H1 (cell line): ENCODE data around the gene RPS27. TPM values are rescaled to one million over a fixed set of nuclear protein-coding genes. Genes with fewer than 3 reads are reported as not detected.

Experiments used
- CTCF ChIA-PET: fragments of 300-600 bp; sonication (Branson Sonifier 250); formaldehyde crosslinking; loops from one replicate; lab custom pipeline; 2021; ENCODE audit not compliant: partially characterized antibody; lab: Charles Lee
- POLR2A ChIA-PET: fragments of 300-600 bp; sonication (Branson Sonifier 250); formaldehyde crosslinking; loops from one replicate; lab custom pipeline; 2021; ENCODE audit warnings: inconsistent platforms; ENCODE audit not compliant: partially characterized antibody; lab: Charles Lee
- DNase-seq, 2 experiments: peaks; one replicate each; pipeline versions ENCODE4 v3.0.0 to v3.0.0-alpha.2; 2010 to 2022; ENCODE audit warnings: low spot score in 2 of 2, low read depth in 1 of 2, mixed read lengths in 1 of 2
- FAIRE-seq: peaks from 2 replicates; lab custom pipeline; 2011; peaks lifted over from hg19 to GRCh38; lab: Jason Lieb, UNC
- H2AFZ ChIP-seq: 2 replicates; pipeline ENCODE4 v1.8.1; 2012; ENCODE audit warnings: low read length, inconsistent platforms
- H2AK5ac ChIP-seq: 2 replicates; pipeline ENCODE4 v1.6.1; 2013; ENCODE audit warnings: low read depth, low read length
- H2BK120ac ChIP-seq: replicated peaks from 2 replicates; pipeline ENCODE3; 2013; ENCODE audit warnings: low read depth, low read length, inconsistent platforms
- H2BK12ac ChIP-seq: 2 replicates; pipeline ENCODE4 v1.6.1; 2013; ENCODE audit warnings: low read depth, low read length
- H2BK15ac ChIP-seq: 2 replicates; pipeline ENCODE4 v1.6.1; 2013; ENCODE audit warnings: low read length
- H2BK20ac ChIP-seq: 2 replicates; pipeline ENCODE4 v1.6.1; 2013; ENCODE audit warnings: low read length
- H2BK5ac ChIP-seq: 2 replicates; pipeline ENCODE4 v1.6.1; 2013; ENCODE audit warnings: low read depth, low read length
- H3K14ac ChIP-seq: 2 replicates; pipeline ENCODE4 v1.6.1; 2013; ENCODE audit warnings: inconsistent platforms; ENCODE audit not compliant: insufficient read length
- H3K18ac ChIP-seq: 2 replicates; pipeline ENCODE4 v1.6.1; 2013; ENCODE audit warnings: low read length; ENCODE audit errors: extremely low read depth
- H3K23ac ChIP-seq: 2 replicates; pipeline ENCODE4 v1.6.1; 2013; ENCODE audit warnings: inconsistent platforms; ENCODE audit not compliant: insufficient read length
- H3K23me2 ChIP-seq: 2 replicates; pipeline ENCODE4 v1.6.1; 2013; ENCODE audit warnings: low read depth, low read length
- H3K27ac ChIP-seq: 2 replicates; pipeline ENCODE4 v1.6.1; 2011; ENCODE audit warnings: low read depth, low read length, inconsistent platforms
- H3K27me3 ChIP-seq, 4 experiments: replicated peaks in 1 of 4; 1 replicate in 1 of 4; 2 replicates in 3 of 4; pipeline versions ENCODE4 v1.6.1 to v1.8.1; 2011 to 2013; ENCODE audit warnings: low read length in 3 of 4, mild to moderate bottlenecking in 3 of 4, inconsistent platforms in 2 of 4, mixed read lengths in 2 of 4, moderate library complexity in 1 of 4; ENCODE audit not compliant: control insufficient read depth in 3 of 4, insufficient read depth in 3 of 4; ENCODE audit errors: extremely low read depth in 1 of 4
- H3K36me3 ChIP-seq, 4 experiments: 2 replicates each; pipeline versions ENCODE4 v1.6.1 to v1.8.1; 2011 to 2013; ENCODE audit warnings: mild to moderate bottlenecking in 4 of 4, low read length in 3 of 4, moderate library complexity in 2 of 4, control low read depth in 1 of 4, inconsistent platforms in 1 of 4; ENCODE audit not compliant: insufficient read depth in 4 of 4, control insufficient read depth in 2 of 4
- H3K4ac ChIP-seq: replicated peaks from 2 replicates; pipeline ENCODE3; 2013; ENCODE audit warnings: low read length, low read depth, mixed read lengths, inconsistent platforms; ENCODE audit not compliant: insufficient read length
- H3K4me1 ChIP-seq, 4 experiments: replicated peaks in 1 of 4; 1 replicate in 1 of 4; 2 replicates in 3 of 4; pipeline versions ENCODE4 v1.6.1 to v1.8.1; 2011 to 2013; ENCODE audit warnings: low read length in 3 of 4, inconsistent platforms in 2 of 4, mixed read lengths in 1 of 4; ENCODE audit not compliant: insufficient read depth in 4 of 4, control insufficient read depth in 3 of 4
- H3K4me2 ChIP-seq, 2 experiments: 2 replicates each; pipeline versions ENCODE4 v1.6.1 to v1.8.1; 2011 to 2013; ENCODE audit warnings: low read depth in 2 of 2, low read length in 2 of 2, control low read depth in 1 of 2, inconsistent platforms in 1 of 2, mild to moderate bottlenecking in 1 of 2; ENCODE audit not compliant: insufficient read depth in 1 of 2
- H3K4me3 ChIP-seq, 4 experiments: fragments of 200-600, 300-600 bp in 1 of 4; sonication (generic), shearing (Covaris generic), sonication (Bioruptor Twin) in 1 of 4; 2 replicates each; pipeline versions ENCODE4 v1.5.1 to v1.8.1; 2011 to 2016; ENCODE audit warnings: low read length in 4 of 4, low read depth in 3 of 4, control low read depth in 2 of 4, inconsistent platforms in 2 of 4, mild to moderate bottlenecking in 2 of 4, mixed read lengths in 1 of 4, moderate library complexity in 1 of 4; ENCODE audit not compliant: insufficient read depth in 2 of 4; ENCODE audit errors: extremely low read depth in 1 of 4
- H3K56ac ChIP-seq: replicated peaks from 2 replicates; pipeline ENCODE3; 2013; ENCODE audit warnings: low read depth, mild to moderate bottlenecking, mixed read lengths, low read length, inconsistent platforms; ENCODE audit not compliant: insufficient read length
- H3K79me1 ChIP-seq: 2 replicates; pipeline ENCODE4 v1.6.1; 2013; ENCODE audit warnings: low read depth, low read length, control low read depth
- H3K79me2 ChIP-seq, 2 experiments: 2 replicates each; pipeline versions ENCODE4 v1.6.1 to v1.8.1; 2012 to 2013; ENCODE audit warnings: low read length in 2 of 2, mild to moderate bottlenecking in 2 of 2, inconsistent platforms in 1 of 2; ENCODE audit not compliant: insufficient read depth in 2 of 2, control insufficient read depth in 1 of 2
- H3K9ac ChIP-seq, 4 experiments: replicated peaks in 1 of 4; 1 replicate in 1 of 4; 2 replicates in 3 of 4; pipeline versions ENCODE4 v1.6.1 to v1.8.1; 2011 to 2013; ENCODE audit warnings: low read depth in 3 of 4, low read length in 3 of 4, control low read depth in 2 of 4, mild to moderate bottlenecking in 2 of 4, moderate library complexity in 2 of 4, inconsistent platforms in 1 of 4; ENCODE audit errors: extremely low read depth in 1 of 4
- H3K9me3 ChIP-seq, 2 experiments: 2 replicates each; pipeline versions ENCODE4 v1.6.1 to v1.8.1; 2012 to 2013; ENCODE audit warnings: mild to moderate bottlenecking in 2 of 2, moderate library complexity in 2 of 2, control low read depth in 1 of 2, inconsistent platforms in 1 of 2, low read depth in 1 of 2, low read length in 1 of 2, mixed read lengths in 1 of 2; ENCODE audit not compliant: insufficient read depth in 2 of 2
- H4K20me1 ChIP-seq, 2 experiments: replicated peaks in 1 of 2; 2 replicates each; pipeline versions ENCODE3 to v1.8.1; 2011 to 2013; ENCODE audit warnings: inconsistent platforms in 2 of 2, low read length in 2 of 2, mild to moderate bottlenecking in 1 of 2; ENCODE audit not compliant: insufficient read depth in 2 of 2, control insufficient read depth in 1 of 2
- H4K5ac ChIP-seq: 2 replicates; pipeline ENCODE4 v1.6.1; 2013; ENCODE audit warnings: low read length, low read depth, mixed read lengths, inconsistent platforms; ENCODE audit not compliant: insufficient read length
- H4K8ac ChIP-seq: 2 replicates; pipeline ENCODE4 v1.8.0; 2013; ENCODE audit warnings: mild to moderate bottlenecking, moderate library complexity, low read length, inconsistent platforms; ENCODE audit not compliant: insufficient read depth; ENCODE audit errors: extremely low read depth
- H4K91ac ChIP-seq: replicated peaks from 2 replicates; pipeline ENCODE3; 2013; ENCODE audit warnings: low read length, mixed read lengths, inconsistent platforms; ENCODE audit not compliant: insufficient read length
- BCL11A ChIP-seq, 2 experiments: IDR thresholded peaks; one replicate each; pipeline ENCODE4 v1.6.1; 2011; ENCODE audit warnings: low read depth in 2 of 2, low read length in 2 of 2, mild to moderate bottlenecking in 2 of 2
- BRCA1 ChIP-seq: IDR thresholded peaks from 2 replicates; pipeline ENCODE4 v1.6.1; 2012; ENCODE audit warnings: low read depth, low read length, improper control_type of control experiment
- EP300 ChIP-seq, 2 experiments: IDR thresholded peaks; 1 replicate in 1 of 2; 2 replicates in 1 of 2; pipeline ENCODE4 v1.6.1; 2011 to 2012; ENCODE audit warnings: low read depth in 2 of 2, low read length in 2 of 2, mild to moderate bottlenecking in 2 of 2, borderline replicate concordance in 1 of 2, inconsistent platforms in 1 of 2, moderate library complexity in 1 of 2
- JUND ChIP-seq: IDR thresholded peaks from 2 replicates; pipeline ENCODE4 v1.6.1; 2011; ENCODE audit warnings: mild to moderate bottlenecking, improper control_type of control experiment, low read length
- RAD21 ChIP-seq, 2 experiments: IDR thresholded peaks in 1 of 2; conservative IDR thresholded peaks in 1 of 2; 2 replicates each; pipeline ENCODE4 v1.6.1; 2011; ENCODE audit warnings: low read depth in 2 of 2, low read length in 2 of 2, improper control_type of control experiment in 1 of 2, inconsistent platforms in 1 of 2, mild to moderate bottlenecking in 1 of 2, moderate library complexity in 1 of 2
- RBBP5 ChIP-seq: IDR thresholded peaks from 2 replicates; pipeline ENCODE4 v1.7.1; 2012; ENCODE audit warnings: low read depth, mild to moderate bottlenecking, inconsistent platforms, low read length, moderate library complexity, borderline replicate concordance
- RNF2 ChIP-seq: fragments of 200-900, 300-1000 bp; sonication (generic); IDR thresholded peaks from 2 replicates; pipeline ENCODE4 v1.7.1; 2016; ENCODE audit warnings: borderline replicate concordance, low read depth, mild to moderate bottlenecking, antibody characterized with exemption, low read length; ENCODE audit not compliant: poor library complexity, severe bottlenecking; ENCODE audit errors: missing control alignments
- SIN3A ChIP-seq, 2 experiments: IDR thresholded peaks in 1 of 2; conservative IDR thresholded peaks in 1 of 2; 2 replicates each; pipeline ENCODE4 v1.6.1; 2011 to 2012; ENCODE audit warnings: low read length in 2 of 2, improper control_type of control experiment in 1 of 2, low read depth in 1 of 2, mild to moderate bottlenecking in 1 of 2
- TAF7 ChIP-seq: optimal IDR thresholded peaks from 2 replicates; pipeline ENCODE3; 2011; ENCODE audit warnings: low read depth, mild to moderate bottlenecking, inconsistent platforms, low read length, moderate library complexity, borderline replicate concordance
- WGBS, 2 experiments: shearing (Covaris generic) in 1 of 2; methylation state at CpG; one replicate each; pipeline versions ENCODE4 v1.1.6 to v1.1.7; 2013 to 2015; ENCODE audit warnings: low lambda C conversion rate in 2 of 2, mixed read lengths in 2 of 2, inconsistent platforms in 1 of 2, low coverage in 1 of 2, missing lambda C conversion rate in 1 of 2; ENCODE audit not compliant: insufficient replicate concordance in 2 of 2, insufficient coverage in 1 of 2, insufficient read length in 1 of 2; ENCODE audit errors: extremely low coverage in 1 of 2, missing lambda C conversion rate in 1 of 2; 5-methylcytosine and 5-hydroxymethylcytosine counted together
- polyA plus RNA-seq, 7 experiments: library from polyadenylated mRNA; depleted of rRNA in 3 of 7; stranded (reverse) in 5 of 7; unstranded in 2 of 7; fragments of >200 nt in 5 of 7; fragments of 200-250 nt in 2 of 7; gene quantifications; 1 replicate in 5 of 7; 2 replicates in 1 of 7; 4 replicates in 1 of 7; pipeline versions ENCODE4 v1.2.1 to v1.2.3, GENCODE V29; 2011 to 2013; ENCODE audit warnings: missing spikeins in 2 of 7, mixed read lengths in 2 of 7
- total RNA-seq: library from RNA; stranded (reverse); fragmentation: NEBNext Ultra II Directional; extraction: Animal tissue kit (Norgen Biotek cat#: 25700); gene quantifications from 2 replicates; pipeline ENCODE4 v1.2.1, GENCODE V29; 2021
- TF ChIP-seq, protein P1 (sequence below): IDR thresholded peaks from 2 replicates; pipeline ENCODE4 v1.6.1; 2011; ENCODE audit warnings: low read length, improper control_type of control experiment

Gene RPS27
- total and polyA plus RNA-seq, 2 of the 8 experiments (the other 6 are each of a cell fraction or from before 2014, with no cell fraction given) = 1,810 to 3,155 TPM

DNA sequence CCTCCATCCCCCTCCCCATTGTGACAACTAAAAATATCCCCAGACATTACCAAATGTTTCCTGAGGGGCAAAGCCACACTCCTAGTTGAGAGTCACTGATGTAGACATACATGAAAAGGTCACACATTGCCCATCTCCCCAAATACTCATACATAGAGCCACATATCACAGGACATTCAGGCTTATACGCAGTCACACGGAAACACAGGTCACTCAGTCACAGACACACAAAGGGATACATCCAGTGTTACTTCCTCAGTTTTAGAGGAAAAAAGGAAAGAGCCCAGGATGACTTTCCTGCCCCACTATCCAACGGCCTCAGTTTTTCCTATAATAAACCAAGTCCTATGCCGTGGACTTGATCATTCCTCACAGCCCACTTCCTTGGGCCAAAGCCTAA, 29.1 kb upstream of the RPS27 start:
- H3K27ac ChIP-seq = peak overlapping the region; percentile 6; the same call in 1 of the 2 replicates
- TF ChIP-seq BRCA1 = no peak
- no peak for TF ChIP-seq RBBP5
- TF ChIP-seq, protein P1, sequence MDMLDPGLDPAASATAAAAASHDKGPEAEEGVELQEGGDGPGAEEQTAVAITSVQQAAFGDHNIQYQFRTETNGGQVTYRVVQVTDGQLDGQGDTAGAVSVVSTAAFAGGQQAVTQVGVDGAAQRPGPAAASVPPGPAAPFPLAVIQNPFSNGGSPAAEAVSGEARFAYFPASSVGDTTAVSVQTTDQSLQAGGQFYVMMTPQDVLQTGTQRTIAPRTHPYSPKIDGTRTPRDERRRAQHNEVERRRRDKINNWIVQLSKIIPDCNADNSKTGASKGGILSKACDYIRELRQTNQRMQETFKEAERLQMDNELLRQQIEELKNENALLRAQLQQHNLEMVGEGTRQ = no peak
- TF ChIP-seq BCL11A (IDR thresholded peaks at IDR 0.05; ENCODE audit: low read depth in 2 of 2, low read length in 2 of 2) = no peak
- no peak for TF ChIP-seq JUND
- no peak for TF ChIP-seq SIN3A (conservative IDR thresholded peaks at IDR 0.05 in 1 of 2, IDR thresholded peaks at IDR 0.05 in 1 of 2; ENCODE audit: low read depth in 1 of 2, low read length in 2 of 2)
- no peak for TF ChIP-seq RNF2
- TF ChIP-seq RAD21 (IDR thresholded peaks at IDR 0.05 in 1 of 2, conservative IDR thresholded peaks at IDR 0.05 in 1 of 2; ENCODE audit: low read depth in 2 of 2, low read length in 2 of 2) = no peak
- no peak for TF ChIP-seq EP300 (IDR thresholded peaks at IDR 0.05; ENCODE audit: borderline replicate concordance in 1 of 2, low read depth in 2 of 2, low read length in 2 of 2)
- no peak for TF ChIP-seq TAF7

More for the DNA sequence above, 29.1 kb upstream of the RPS27 start:
- H3K23me2 ChIP-seq = peaks cover 28% of the 10 kb centered on the region
- no peak overlapping the region for H4K5ac ChIP-seq
- H3K9me3 ChIP-seq = no peaks in the 10 kb centered on the region
- H3K79me2 ChIP-seq = peaks cover 28 to 51% of the 10 kb centered on the region in 2 experiments
- H3K23ac ChIP-seq = no peak overlapping the region
- H3K14ac ChIP-seq = no peak overlapping the region
- peak overlapping the region; percentile 53 to 89 (median 84); a peak in 6 of 8 replicates for H3K4me3 ChIP-seq
- ChIA-PET POLR2A (interaction anchor here (1.0 to 15.7 kb wide), 6 partner anchors 15 to 39 kb away, joined by 4 to 454 read pairs (median 67); partner anchors contain the start of genes DENND4B, GATAD2B, JTB and RAB13), CTCF (interaction anchor here (1.9 kb wide), 1 partner anchor 135 kb away, joined by 4 read pairs; no protein-coding TSS in a partner anchor)
- H3K4me2 ChIP-seq = peak overlapping the region; percentile 95 to 98
- no peak overlapping the region for H2BK15ac ChIP-seq
- H4K8ac ChIP-seq = no peak overlapping the region
- FAIRE-seq (no peak), DNase-seq (no peak)
- no peak overlapping the region for H2BK120ac ChIP-seq
- no peak overlapping the region; the same call in 1 of the 2 replicates for H3K18ac ChIP-seq
- no peak overlapping the region for H3K56ac ChIP-seq
- 83% methylated on average over 4 of the region's 4 CpGs; no CpG with 5 or more reads in 1 of the 2 experiments for WGBS, 2 experiments
- no peak overlapping the region for H4K91ac ChIP-seq
- H2AFZ ChIP-seq = no peak overlapping the region
- peak overlapping the region; percentile 91; the same call in 1 of the 2 replicates for H2BK5ac ChIP-seq
- peaks cover 7 to 19% (median 13%) of the 10 kb centered on the region in 4 experiments for H3K4me1 ChIP-seq
- peak overlapping the region; percentile 10 for H3K4ac ChIP-seq
- H3K9ac ChIP-seq = peak overlapping the region; percentile 45 to 93 (median 83)
- H3K36me3 ChIP-seq = peaks cover 11 to 26% (median 19%) of the 10 kb centered on the region in 4 experiments
- 0 out of 2 replicates have a peak overlapping the region, but pooled peaks have one; percentile 71 for H2AK5ac ChIP-seq
- H2BK20ac ChIP-seq = no peak overlapping the region
- no peak overlapping the region for H2BK12ac ChIP-seq
- peaks cover 15% of the 10 kb centered on the region for H3K79me1 ChIP-seq
- no peaks in the 10 kb centered on the region for H3K27me3 ChIP-seq
- H4K20me1 ChIP-seq = peaks cover 2 to 5% of the 10 kb centered on the region in 2 experiments
